Neutrophil (primary cell): ENCODE measurements around the gene CDC42BPG.
"Not testable (repeated sequence)": the region's sequence is repeated elsewhere in the genome, so short reads cannot be mapped to it uniquely, and the experiment has no call there.

ENCODE experiments used
- H3K27ac ChIP-seq: fragments of 200-600 bp; sonication (generic); 2 replicates; pipeline ENCODE4 v1.5.1; 2016; ENCODE audit warnings: mild to moderate bottlenecking, moderate library complexity
- H3K27me3 ChIP-seq: fragments of 200-600 bp; sonication (generic); 2 replicates; pipeline ENCODE4 v1.6.0; 2016; ENCODE audit warnings: mild to moderate bottlenecking
- H3K36me3 ChIP-seq: fragments of 200-600 bp; sonication (generic); 2 replicates; pipeline ENCODE4 v1.5.1; 2017
- H3K4me1 ChIP-seq, 2 experiments: fragments of 200-600 bp in 1 of 2; sonication (generic) in 1 of 2; 1 replicate in 1 of 2; 2 replicates in 1 of 2; pipeline versions ENCODE4 v1.5.1 to v1.6.1; 2013 to 2016; ENCODE audit warnings: low read depth in 1 of 2, low read length in 1 of 2, mild to moderate bottlenecking in 1 of 2, moderate library complexity in 1 of 2; ENCODE audit not compliant: control insufficient read depth in 1 of 2, insufficient read depth in 1 of 2
- H3K4me3 ChIP-seq, 2 experiments: fragments of 200-600 bp in 1 of 2; sonication (generic) in 1 of 2; 1 replicate in 1 of 2; 2 replicates in 1 of 2; pipeline ENCODE4 v1.5.1; 2013 to 2016; ENCODE audit warnings: low read depth in 1 of 2, low read length in 1 of 2, mild to moderate bottlenecking in 1 of 2, moderate library complexity in 1 of 2
- H3K9me3 ChIP-seq: fragments of 200-600 bp; sonication (generic); 2 replicates; pipeline ENCODE4 v1.5.1; 2016
- TF ChIP-seq, protein P1 (sequence below): fragments of 200-600 bp; sonication (generic); IDR thresholded peaks from 2 replicates; pipeline ENCODE4 v1.5.1; 2016; ENCODE audit warnings: antibody characterized with exemption

Gene CDC42BPG

GRCh38 chr11:64848214-64848825 lies 3.9 kb upstream of the CDC42BPG start:
- Histone ChIP-seq H3K27me3 (peaks cover 9% of the 10 kb centered on the region), H3K36me3 (peaks cover 19% of the 10 kb centered on the region), H3K9me3 (no peaks in the 10 kb centered on the region), H3K27ac (peak overlapping the region; percentile 99), H3K4me1 (peaks cover 66 to 81% of the 10 kb centered on the region in 2 experiments), H3K4me3 (peak overlapping the region; percentile 8 to 14)
- TF ChIP-seq, protein P1, sequence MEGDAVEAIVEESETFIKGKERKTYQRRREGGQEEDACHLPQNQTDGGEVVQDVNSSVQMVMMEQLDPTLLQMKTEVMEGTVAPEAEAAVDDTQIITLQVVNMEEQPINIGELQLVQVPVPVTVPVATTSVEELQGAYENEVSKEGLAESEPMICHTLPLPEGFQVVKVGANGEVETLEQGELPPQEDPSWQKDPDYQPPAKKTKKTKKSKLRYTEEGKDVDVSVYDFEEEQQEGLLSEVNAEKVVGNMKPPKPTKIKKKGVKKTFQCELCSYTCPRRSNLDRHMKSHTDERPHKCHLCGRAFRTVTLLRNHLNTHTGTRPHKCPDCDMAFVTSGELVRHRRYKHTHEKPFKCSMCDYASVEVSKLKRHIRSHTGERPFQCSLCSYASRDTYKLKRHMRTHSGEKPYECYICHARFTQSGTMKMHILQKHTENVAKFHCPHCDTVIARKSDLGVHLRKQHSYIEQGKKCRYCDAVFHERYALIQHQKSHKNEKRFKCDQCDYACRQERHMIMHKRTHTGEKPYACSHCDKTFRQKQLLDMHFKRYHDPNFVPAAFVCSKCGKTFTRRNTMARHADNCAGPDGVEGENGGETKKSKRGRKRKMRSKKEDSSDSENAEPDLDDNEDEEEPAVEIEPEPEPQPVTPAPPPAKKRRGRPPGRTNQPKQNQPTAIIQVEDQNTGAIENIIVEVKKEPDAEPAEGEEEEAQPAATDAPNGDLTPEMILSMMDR = no peak

GRCh38 chr11:64846998-64847666 lies 2.7 kb upstream of the CDC42BPG start:
- H3K4me1 ChIP-seq = peaks cover 54 to 69% of the 10 kb centered on the region in 2 experiments
- no peak overlapping the region for H3K4me3 ChIP-seq
- H3K36me3 ChIP-seq = peaks cover 8% of the 10 kb centered on the region
- peak overlapping the region; percentile 99 for H3K27ac ChIP-seq
- H3K9me3 ChIP-seq = no peaks in the 10 kb centered on the region
- TF ChIP-seq, protein P1 = peak; percentile 98
- H3K27me3 ChIP-seq = peaks cover 9% of the 10 kb centered on the region

GRCh38 chr11:64845776-64846129 lies 1.3 kb upstream of the CDC42BPG start:
- peaks cover 40 to 56% of the 10 kb centered on the region in 2 experiments for H3K4me1 ChIP-seq
- not testable (repeated sequence) for H3K36me3 ChIP-seq, H3K9me3 ChIP-seq, H3K4me3 ChIP-seq, H3K27me3 ChIP-seq, H3K27ac ChIP-seq

- Histone ChIP-seq H3K9me3 (no peaks in the 10 kb centered on the region), H3K36me3 (no peaks in the 10 kb centered on the region), H3K27ac (peak overlapping the region; percentile 53), H3K4me1 (peaks cover 39 to 51% of the 10 kb centered on the region in 2 experiments), H3K27me3 (peaks cover 9% of the 10 kb centered on the region), H3K4me3 (peak overlapping the region; percentile 54 to 63)
- TF ChIP-seq, protein P1 = no peak
Measured at GRCh38 chr11:64845129-64845775, 799 bp upstream of the CDC42BPG start.

DNA sequence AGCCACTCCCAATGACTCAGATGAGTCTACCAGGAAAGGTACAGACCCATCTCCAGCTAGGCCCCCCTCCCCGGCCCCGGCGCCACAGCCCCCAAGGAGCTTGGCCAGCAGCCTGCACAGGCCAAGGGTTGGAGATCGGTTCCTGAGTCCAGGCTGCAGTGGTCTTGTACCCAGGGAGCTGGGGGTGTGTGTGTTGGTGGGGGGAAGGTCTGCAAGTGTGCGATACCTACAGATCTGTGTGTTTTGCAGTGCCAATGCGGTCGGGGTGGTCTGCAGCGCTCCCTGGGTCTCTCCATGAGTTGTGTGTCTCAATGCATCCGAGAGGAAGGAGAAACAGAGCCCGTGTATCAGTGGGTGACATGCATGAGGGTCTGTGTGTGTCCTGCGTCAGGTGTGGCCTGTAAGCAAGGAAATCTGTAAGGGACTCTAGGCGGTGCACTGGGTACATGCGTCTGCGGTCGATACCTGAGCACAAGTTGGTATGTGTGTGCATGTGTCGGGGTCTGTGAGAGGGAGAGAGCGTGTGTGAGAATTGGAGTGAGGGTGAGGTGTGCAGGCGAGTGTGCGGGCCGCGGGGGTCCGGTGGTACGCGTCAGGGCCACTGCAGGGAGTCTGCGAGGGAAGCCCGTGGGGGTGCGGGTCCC lies 645 bp downstream of the CDC42BPG start:
- Histone ChIP-seq H3K27ac (no peak overlapping the region), H3K9me3 (no peaks in the 10 kb centered on the region), H3K4me3 (peak overlapping the region; percentile 54 to 63), H3K27me3 (peaks cover 9% of the 10 kb centered on the region), H3K4me1 (peaks cover 25 to 36% of the 10 kb centered on the region in 2 experiments), H3K36me3 (no peaks in the 10 kb centered on the region)
- TF ChIP-seq, protein P1 = no peak
